Embryonic facial prominence (tissue), 1 donor: ENCODE data around the gene LRRC41.
"Not testable (repeated sequence)": the region's sequence is repeated elsewhere in the genome, so short reads cannot be mapped to it uniquely, and the experiment has no call there.

Experiments used
- DNase-seq: peaks from one replicate; pipeline ENCODE4 v3.0.0-alpha.2; 2016; ENCODE audit errors: extremely low spot score

LRRC41 gene

GRCh38 chr1:46303038-46303871 is at the start of gene LRRC41, which contains the start of gene UQCRH:
LRRC41 (minus strand) TSS chr1:46303616; CDS start chr1:46303322, 294 bp downstream.
UQCRH (plus strand) TSS chr1:46303698; CDS start chr1:46303767, 69 bp downstream.
- peak; percentile 91 for DNase-seq

- DNase-seq = no peak
Measured at GRCh38 chr1:46352363-46352762, 48.9 kb upstream of the LRRC41 start.

GRCh38 chr1:46345281-46345680 is 41.9 kb upstream of the LRRC41 start:
- DNase-seq = no peak

- DNase-seq = no peak
Measured at GRCh38 chr1:46344481-46344880, 41.1 kb upstream of the LRRC41 start.

GRCh38 chr1:46343705-46344104 is 40.3 kb upstream of the LRRC41 start:
- no peak for DNase-seq

GRCh38 chr1:46343351-46343695 is 39.9 kb upstream of the LRRC41 start:
- no peak for DNase-seq

GRCh38 chr1:46342677-46343350 is 39.4 kb upstream of the LRRC41 start:
- no peak for DNase-seq

GRCh38 chr1:46342084-46342656 is 38.8 kb upstream of the LRRC41 start:
- DNase-seq = no peak

- no peak for DNase-seq
Measured at GRCh38 chr1:46341222-46342083, 38.0 kb upstream of the LRRC41 start.

GRCh38 chr1:46340404-46341221 is 37.2 kb upstream of the LRRC41 start, which contains the start of gene NSUN4:
NSUN4 (plus strand) TSS chr1:46340807; CDS start chr1:46340827, 20 bp downstream.
- DNase-seq = peak; percentile 94

- not testable (repeated sequence) for DNase-seq
Measured at GRCh38 chr1:46337409-46337808, 34.0 kb upstream of the LRRC41 start.

GRCh38 chr1:46335081-46335480 is 31.7 kb upstream of the LRRC41 start:
- no peak for DNase-seq

- no peak for DNase-seq
Measured at GRCh38 chr1:46334030-46334384, 30.6 kb upstream of the LRRC41 start.

GRCh38 chr1:46333300-46334029 is 30.0 kb upstream of the LRRC41 start:
- DNase-seq = no peak

- not testable (repeated sequence) for DNase-seq
Measured at GRCh38 chr1:46331786-46332540, 28.5 kb upstream of the LRRC41 start.

GRCh38 chr1:46330381-46330780 is 27.0 kb upstream of the LRRC41 start:
- DNase-seq = not testable (repeated sequence)

GRCh38 chr1:46329807-46330206 is 26.4 kb upstream of the LRRC41 start:
- not testable (repeated sequence) for DNase-seq

GRCh38 chr1:46328182-46328581 is 24.8 kb upstream of the LRRC41 start:
- not testable (repeated sequence) for DNase-seq
